ENCODE measurements around the gene NRN1. TPM values are rescaled to one million over a fixed set of nuclear protein-coding genes. Genes with fewer than 3 reads are reported as not detected.
"Not testable (repeated sequence)": the region's sequence is repeated elsewhere in the genome, so short reads cannot be mapped to it uniquely, and the experiment has no call there.

The NRN1 gene
- total RNA-seq, 3 donors from 2014 or later, result 8.9 to 81.4 (median 24.6) TPM

- no peaks in the 10 kb centered on the region for H3K4me1 ChIP-seq
- TF ChIP-seq POLR2AphosphoS5 (IDR thresholded peaks at IDR 0.05) (no peak), CTCF (IDR thresholded peaks at IDR 0.05) (no peak), POLR2A (IDR thresholded peaks at IDR 0.05) (no peak)
- intact Hi-C loops (cut with DNase I; ENCODE audit: low total_unique reads), result no loop called here
- H3K27ac ChIP-seq, result no peak overlapping the region
- H3K27me3 ChIP-seq, result no peaks in the 10 kb centered on the region
- no peak overlapping the region for H3K4me3 ChIP-seq
- H3K36me3 ChIP-seq, result no peaks in the 10 kb centered on the region
- H3K9me3 ChIP-seq, result no peaks in the 10 kb centered on the region
- peak in 1 of 2 donors; percentile 37 for DNase-seq (ENCODE audit: low spot score in 2 of 2)
Measured at GRCh38 chr6:5968817-5969734, 37.6 kb downstream of the NRN1 start.

DNA sequence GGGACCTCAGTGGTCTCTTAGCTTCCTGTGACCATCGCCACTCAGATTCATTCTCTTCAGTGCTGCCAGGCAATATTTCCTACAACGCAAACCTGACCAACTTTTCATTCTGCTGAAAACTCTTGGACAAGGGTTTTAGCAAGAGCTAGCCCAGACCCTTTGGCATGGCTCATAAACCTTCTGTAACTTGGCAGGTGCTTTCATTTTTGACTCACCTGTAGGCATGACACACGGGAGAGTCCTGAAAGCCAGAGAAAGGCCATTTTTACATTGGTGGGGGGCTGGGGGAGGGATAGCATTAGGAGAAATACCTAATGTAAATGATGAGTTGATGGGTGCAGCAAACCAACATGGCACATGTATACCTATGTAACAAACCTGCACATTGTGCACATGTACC is 38.7 kb downstream of the NRN1 start:
- H3K36me3 ChIP-seq; intact Hi-C loops (cut with DNase I; ENCODE audit: low total_unique reads); H3K4me1 ChIP-seq; H3K9me3 ChIP-seq; H3K4me3 ChIP-seq; H3K27me3 ChIP-seq; DNase-seq (ENCODE audit: low spot score in 2 of 2); H3K27ac ChIP-seq: not testable (repeated sequence)

GRCh38 chr6:5967594-5967993 is 39.1 kb downstream of the NRN1 start:
- H3K27ac ChIP-seq, result no peak overlapping the region
- no peaks in the 10 kb centered on the region for H3K4me1 ChIP-seq
- no peaks in the 10 kb centered on the region for H3K9me3 ChIP-seq
- intact Hi-C loops (cut with DNase I; ENCODE audit: low total_unique reads), result no loop called here
- TF ChIP-seq POLR2AphosphoS5 (IDR thresholded peaks at IDR 0.05) (no peak), POLR2A (IDR thresholded peaks at IDR 0.05) (no peak), CTCF (IDR thresholded peaks at IDR 0.05) (no peak)
- H3K36me3 ChIP-seq, result no peaks in the 10 kb centered on the region
- no peak for DNase-seq (ENCODE audit: low spot score in 2 of 2)
- H3K4me3 ChIP-seq, result no peak overlapping the region
- H3K27me3 ChIP-seq, result no peaks in the 10 kb centered on the region

DNA sequence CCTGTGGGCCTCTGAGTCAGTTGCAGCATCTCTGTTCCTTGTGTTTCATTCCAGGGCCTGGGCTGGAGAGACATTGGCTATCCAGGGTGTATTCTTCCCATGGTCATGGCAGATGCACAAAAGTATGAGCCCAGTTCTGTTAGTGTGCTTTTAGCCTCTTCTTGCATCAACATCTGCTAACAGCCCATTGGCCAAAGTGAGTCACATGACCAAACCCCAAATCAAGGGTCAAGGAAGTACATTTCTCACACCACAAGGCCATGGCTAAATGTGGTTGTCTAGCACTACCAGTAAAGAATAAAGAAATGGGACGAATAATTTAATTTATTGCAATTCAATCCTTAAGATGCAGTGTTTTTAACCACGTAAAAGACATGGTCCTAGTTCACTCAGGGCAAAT is 43.9 kb downstream of the NRN1 start:
- H3K9me3 ChIP-seq, result no peaks in the 10 kb centered on the region
- no peaks in the 10 kb centered on the region for H3K36me3 ChIP-seq
- no peak for DNase-seq (ENCODE audit: low spot score in 2 of 2)
- H3K4me3 ChIP-seq, result no peak overlapping the region
- H3K27ac ChIP-seq, result no peak overlapping the region
- no peaks in the 10 kb centered on the region for H3K4me1 ChIP-seq
- H3K27me3 ChIP-seq, result no peaks in the 10 kb centered on the region
- intact Hi-C loops (cut with DNase I; ENCODE audit: low total_unique reads), result no loop called here
- TF ChIP-seq POLR2AphosphoS5 (IDR thresholded peaks at IDR 0.05), result no peak
- no peak for TF ChIP-seq CTCF (IDR thresholded peaks at IDR 0.05)
- no peak for TF ChIP-seq POLR2A (IDR thresholded peaks at IDR 0.05)

DNA sequence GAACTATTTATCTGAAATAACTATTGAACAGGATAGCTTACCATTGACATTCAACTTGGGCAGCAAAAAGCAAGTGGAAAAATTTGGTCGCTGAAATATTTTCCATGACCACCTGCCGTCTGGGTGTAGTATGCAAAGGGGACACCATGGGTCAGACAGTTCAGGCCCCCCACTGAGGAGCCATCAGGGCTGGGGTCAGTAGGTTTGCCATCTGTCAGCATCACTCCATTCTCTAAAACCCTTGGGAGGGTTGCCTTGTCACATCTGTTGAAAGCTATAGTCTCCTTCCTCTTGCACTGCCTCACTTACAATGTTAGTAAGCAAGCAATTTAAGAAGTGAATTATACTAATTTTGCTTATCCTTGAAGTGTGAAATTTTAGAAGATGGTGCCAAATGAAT is 44.9 kb downstream of the NRN1 start:
- no peaks in the 10 kb centered on the region for H3K36me3 ChIP-seq
- H3K4me1 ChIP-seq, result no peaks in the 10 kb centered on the region
- no peak overlapping the region for H3K4me3 ChIP-seq
- no peak for TF ChIP-seq CTCF (IDR thresholded peaks at IDR 0.05)
- no peak for TF ChIP-seq POLR2AphosphoS5 (IDR thresholded peaks at IDR 0.05)
- no peak for TF ChIP-seq POLR2A (IDR thresholded peaks at IDR 0.05)
- no peaks in the 10 kb centered on the region for H3K27me3 ChIP-seq
- no peaks in the 10 kb centered on the region for H3K9me3 ChIP-seq
- DNase-seq (ENCODE audit: low spot score in 2 of 2), result no peak
- H3K27ac ChIP-seq, result no peak overlapping the region
- intact Hi-C loops (cut with DNase I; ENCODE audit: low total_unique reads), result no loop called here
